ENCODE results near the gene ZNF865. TPM values are rescaled to one million over a fixed set of nuclear protein-coding genes. Genes with fewer than 3 reads are reported as not detected.

Gene ZNF865
- total and polyA plus RNA-seq, 8 donors: 5.7 to 9.7 (median 7.8) TPM

DNA sequence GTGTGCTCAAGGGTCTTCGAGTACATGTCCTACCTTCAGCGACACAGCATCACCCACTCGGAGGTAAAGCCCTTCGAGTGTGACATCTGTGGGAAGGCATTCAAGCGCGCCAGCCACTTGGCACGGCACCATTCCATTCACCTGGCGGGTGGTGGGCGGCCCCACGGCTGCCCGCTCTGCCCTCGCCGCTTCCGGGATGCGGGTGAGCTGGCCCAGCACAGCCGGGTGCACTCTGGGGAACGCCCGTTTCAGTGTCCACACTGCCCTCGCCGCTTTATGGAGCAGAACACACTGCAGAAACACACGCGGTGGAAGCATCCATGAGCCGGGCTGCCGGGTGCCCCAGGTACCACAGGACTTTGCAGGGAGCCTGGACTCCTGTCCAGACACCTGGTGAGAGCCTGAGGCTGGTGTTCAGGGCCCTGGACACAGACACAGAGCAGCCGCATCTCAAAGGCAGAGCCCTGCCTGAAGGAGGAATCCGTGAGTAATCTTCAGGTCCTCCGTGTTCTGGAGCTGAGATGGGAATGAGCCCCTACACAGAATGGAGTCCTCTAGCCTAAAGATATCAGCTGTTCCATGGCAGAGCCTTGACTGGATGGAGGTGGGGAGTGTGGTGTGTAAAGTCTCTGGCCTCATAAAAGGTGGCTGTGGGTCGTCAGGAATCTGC, 39.5 kb downstream of the ZNF865 start:
- Histone ChIP-seq H3K9me3 (no peaks in the 10 kb centered on the region), H3K4me3 (peak overlapping the region in 1 of 4 donors; percentile 86), H3K4me1 (peaks cover 7 to 17% (median 11%) of the 10 kb centered on the region in 3 donors), H3K27ac (no peak overlapping the region), H3K27me3 (no peaks in the 10 kb centered on the region), H3K36me3 (no peaks in the 10 kb centered on the region)
- FAIRE-seq (no peak), ATAC-seq (no peak), DNase-seq (peak in 2 of 6 donors; percentile 51 to 68)
- intact Hi-C loops (cut with DNase I): no loop called here
- no peak for TF ChIP-seq CTCF (IDR thresholded peaks at IDR 0.05)
- 81 to 87% methylated on average over 28 of the region's 28 CpGs for WGBS, 2 donors

GRCh38 chr19:55645512-55645881, 40.0 kb downstream of the ZNF865 start:
- WGBS, 2 donors: 52 to 56% methylated on average over 5 of the region's 5 CpGs
- ATAC-seq (no peak), DNase-seq (no peak), FAIRE-seq (no peak)
- Histone ChIP-seq H3K27ac (no peak overlapping the region), H3K4me1 (peaks cover 6 to 12% (median 7%) of the 10 kb centered on the region in 3 donors), H3K36me3 (no peaks in the 10 kb centered on the region), H3K27me3 (no peaks in the 10 kb centered on the region), H3K9me3 (no peaks in the 10 kb centered on the region), H3K4me3 (no peak overlapping the region)
- intact Hi-C loops (cut with DNase I): no loop called here
- no peak for TF ChIP-seq CTCF (IDR thresholded peaks at IDR 0.05)

- DNase-seq (peak in 2 of 6 donors; percentile 23 to 46), FAIRE-seq (no peak), ATAC-seq (no peak)
- Histone ChIP-seq H3K27ac (peak overlapping the region in 3 of 4 donors; percentile 1 to 68 (median 60)), H3K27me3 (no peaks in the 10 kb centered on the region), H3K36me3 (no peaks in the 10 kb centered on the region), H3K9me3 (no peaks in the 10 kb centered on the region), H3K4me3 (peak overlapping the region in 3 of 4 donors; percentile 81 to 91 (median 90)), H3K4me1 (peaks cover 6 to 12% (median 7%) of the 10 kb centered on the region in 3 donors)
- WGBS, 2 donors: 30 to 32% methylated on average over 14 of the region's 14 CpGs
- no peak for TF ChIP-seq CTCF (IDR thresholded peaks at IDR 0.05)
- intact Hi-C loops (cut with DNase I): no loop called here
These were observed 41.7 kb downstream of the ZNF865 start for GRCh38 chr19:55646889-55647731.

- DNase-seq: peak; percentile 63 to 88 (median 74)
These were observed 42.5 kb downstream of the ZNF865 start, which contains the start of gene CCDC106 for GRCh38 chr19:55647732-55648584. TSS of gene CCDC106 (plus strand) at chr19:55648212. CDS start at chr19:55649047, 835 bp downstream.

More at GRCh38 chr19:55647732-55648584, 42.5 kb downstream of the ZNF865 start, which contains the start of gene CCDC106:
- Histone ChIP-seq H3K36me3 (no peaks in the 10 kb centered on the region), H3K27ac (peak within 1 kb of the TSS; percentile 46 to 68 (median 62)), H3K4me3 (peak within 1 kb of the TSS; percentile 81 to 93 (median 90)), H3K9me3 (no peaks in the 10 kb centered on the region), H3K27me3 (no peaks in the 10 kb centered on the region), H3K4me1 (peaks cover 3 to 12% (median 6%) of the 10 kb centered on the region in 3 donors)
- FAIRE-seq (no peak), ATAC-seq (peak; percentile 70 to 73 (median 71))
- no peak for TF ChIP-seq CTCF (IDR thresholded peaks at IDR 0.05)
- intact Hi-C loops (cut with DNase I): no loop called here
- 1% methylated on average over 63 to 87 of the region's 87 CpGs for WGBS, 2 donors

Measured in pancreas (tissue), 10 donors.